ENCODE results near the gene ATG4D. TPM values are rescaled to one million over a fixed set of nuclear protein-coding genes. Genes with fewer than 3 reads are reported as not detected.
A peak's percentile ranks its signal among the peaks of the same experiment; 100 is the strongest.

ATG4D gene
- total and polyA plus RNA-seq, 10 of the 15 experiments (the other 5 are each of a cell fraction or from before 2014, with no cell fraction given), result 0.39 to 28.7 (median 13.4) TPM

DNA sequence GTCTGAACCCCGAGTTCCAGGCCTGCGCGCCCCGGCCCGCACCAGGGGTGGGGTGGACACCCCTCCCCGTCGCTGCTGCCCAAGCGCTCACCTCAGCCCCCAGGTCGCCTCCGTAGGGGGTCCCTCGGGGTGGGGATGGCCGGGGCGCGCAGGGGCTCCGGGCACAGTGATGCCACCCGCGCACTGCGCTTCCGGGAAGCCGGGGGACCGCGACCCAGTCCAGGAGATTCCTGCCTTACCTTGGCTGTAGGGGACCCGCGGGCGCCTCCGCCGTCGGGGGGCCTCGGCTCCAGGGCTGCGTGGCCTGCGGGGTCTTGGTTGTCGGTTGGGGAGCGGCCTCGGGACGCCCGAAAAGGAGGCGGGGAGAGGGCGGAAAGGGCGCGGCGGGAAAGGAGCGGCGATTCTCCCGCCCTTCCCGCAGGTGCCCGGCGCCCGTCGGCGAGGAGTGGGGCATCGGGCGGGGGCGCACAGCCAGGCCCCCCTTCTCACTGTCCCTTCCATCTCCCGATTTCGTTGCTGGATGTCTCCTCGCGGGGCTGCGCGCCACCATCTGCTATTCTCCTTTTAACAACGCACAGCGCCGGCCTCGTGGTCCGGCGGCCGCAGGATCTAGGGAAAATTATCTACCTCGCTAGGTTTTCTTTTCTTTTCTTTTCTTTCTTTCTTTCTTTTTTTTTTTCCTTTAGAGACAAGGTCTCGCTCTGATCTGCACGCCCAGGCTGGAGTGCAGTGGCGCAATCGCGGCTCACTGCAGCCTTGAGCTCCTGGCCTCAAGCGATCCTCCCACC, 40.5 kb upstream of the ATG4D start, which contains the start of gene KEAP1 (continued):
- TF ChIP-seq CBFB (IDR thresholded peaks at IDR 0.05; ENCODE audit: low read depth), result no peak
- TF ChIP-seq SRF (IDR thresholded peaks at IDR 0.05; ENCODE audit: low read depth in 2 of 2, low read length in 2 of 2), result 0 out of 4 replicates have a peak, but pooled peaks of 1 of the 2 experiments have one; percentile 1
- no peak for TF ChIP-seq SMC3 (IDR thresholded peaks at IDR 0.05; ENCODE audit: borderline replicate concordance, low read length)
- peak; percentile 66 for TF ChIP-seq HDAC6 (IDR thresholded peaks at IDR 0.05; ENCODE audit: unreplicated experiment)
- TF ChIP-seq, protein P1, sequence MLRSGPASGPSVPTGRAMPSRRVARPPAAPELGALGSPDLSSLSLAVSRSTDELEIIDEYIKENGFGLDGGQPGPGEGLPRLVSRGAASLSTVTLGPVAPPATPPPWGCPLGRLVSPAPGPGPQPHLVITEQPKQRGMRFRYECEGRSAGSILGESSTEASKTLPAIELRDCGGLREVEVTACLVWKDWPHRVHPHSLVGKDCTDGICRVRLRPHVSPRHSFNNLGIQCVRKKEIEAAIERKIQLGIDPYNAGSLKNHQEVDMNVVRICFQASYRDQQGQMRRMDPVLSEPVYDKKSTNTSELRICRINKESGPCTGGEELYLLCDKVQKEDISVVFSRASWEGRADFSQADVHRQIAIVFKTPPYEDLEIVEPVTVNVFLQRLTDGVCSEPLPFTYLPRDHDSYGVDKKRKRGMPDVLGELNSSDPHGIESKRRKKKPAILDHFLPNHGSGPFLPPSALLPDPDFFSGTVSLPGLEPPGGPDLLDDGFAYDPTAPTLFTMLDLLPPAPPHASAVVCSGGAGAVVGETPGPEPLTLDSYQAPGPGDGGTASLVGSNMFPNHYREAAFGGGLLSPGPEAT (IDR thresholded peaks at IDR 0.05; ENCODE audit: low read depth), result 0 out of 2 replicates have a peak, but pooled peaks have one; percentile 23
- peak; percentile 76 for TF ChIP-seq IKZF1 (conservative IDR thresholded peaks at IDR 0.05)
- TF ChIP-seq RCOR1 (conservative IDR thresholded peaks at IDR 0.05; ENCODE audit: low read depth, low read length), result no peak
- peak; percentile 48; the same call in 1 of the 2 replicates for TF ChIP-seq RB1 (IDR thresholded peaks at IDR 0.05; ENCODE audit: borderline replicate concordance)
- TF ChIP-seq NFXL1 (IDR thresholded peaks at IDR 0.05; ENCODE audit: borderline replicate concordance), result no peak
- TF ChIP-seq EED (IDR thresholded peaks at IDR 0.05; ENCODE audit: low read depth), result 0 out of 2 replicates have a peak, but pooled peaks have one; percentile 9
- no peak for TF ChIP-seq KDM1A (IDR thresholded peaks at IDR 0.05; ENCODE audit: borderline replicate concordance)
- TF ChIP-seq MYC (IDR thresholded peaks at IDR 0.05; ENCODE audit: insufficient read depth, insufficient read length, insufficient replicate concordance, low read length, severe bottlenecking), result no peak

All from GM12878 (cell line).